CD4-positive, alpha-beta T cell (primary cell): Measurements from ENCODE around the gene FAM163B. TPM values are rescaled to one million over a fixed set of nuclear protein-coding genes. Genes with fewer than 3 reads are reported as not detected.
A peak's percentile ranks its signal among the peaks of the same experiment; 100 is the strongest.

ENCODE experiments used
- ATAC-seq: fragments of 200-7000 bp; cut with Tn5 transposase; one replicate; pipeline ENCODE4 v1.10.0; 2022; ENCODE audit warnings: mild to moderate bottlenecking; ENCODE audit not compliant: poor library complexity
- CTCF ChIA-PET: fragments of 350-600 bp; sonication (Branson Sonifier 250); formaldehyde crosslinking; loops from one replicate; lab custom pipeline; 2021; ENCODE audit warnings: antibody characterized with exemption, inconsistent platforms; lab: Charles Lee
- POLR2A ChIA-PET: fragments of 350-600 bp; sonication (Branson Sonifier 250); formaldehyde crosslinking; loops from one replicate; lab custom pipeline; 2021; ENCODE audit warnings: antibody characterized with exemption, inconsistent platforms; lab: Charles Lee
- DNase-seq, 14 experiments: peaks; one replicate each; pipeline ENCODE4 v3.0.0-alpha.2; 2013 to 2020; ENCODE audit warnings: mixed read lengths in 2 of 14
- H3K27ac ChIP-seq, 2 donors: one replicate each; pipeline versions ENCODE4 v1.5.1 to v1.7.0; 2013; ENCODE audit warnings: low read length in 2 of 2, low read depth in 1 of 2, mild to moderate bottlenecking in 1 of 2
- H3K27me3 ChIP-seq, 2 experiments: 1 replicate in 1 of 2; 2 replicates in 1 of 2; pipeline versions ENCODE4 v1.6.1 to v1.7.0; 2013; ENCODE audit warnings: low read length in 2 of 2, control low read depth in 1 of 2, mild to moderate bottlenecking in 1 of 2, moderate library complexity in 1 of 2; ENCODE audit not compliant: insufficient read depth in 2 of 2, control insufficient read depth in 1 of 2
- H3K36me3 ChIP-seq: one replicate; pipeline ENCODE4 v1.6.1; 2013; ENCODE audit warnings: low read length, control low read depth; ENCODE audit not compliant: insufficient read depth
- H3K4me1 ChIP-seq: one replicate; pipeline ENCODE4 v1.6.1; 2013; ENCODE audit warnings: low read length, control low read depth; ENCODE audit not compliant: insufficient read depth
- H3K4me3 ChIP-seq: one replicate; pipeline ENCODE4 v1.5.1; 2013; ENCODE audit warnings: mild to moderate bottlenecking, low read length, moderate library complexity
- H3K9me3 ChIP-seq, 2 experiments: 1 replicate in 1 of 2; 2 replicates in 1 of 2; pipeline versions ENCODE4 v1.6.1 to v1.7.0; 2013; ENCODE audit warnings: low read length in 2 of 2, mild to moderate bottlenecking in 2 of 2, control low read depth in 1 of 2, moderate library complexity in 1 of 2; ENCODE audit not compliant: control insufficient read depth in 1 of 2, insufficient read depth in 1 of 2
- H3K27ac Mint-ChIP-seq: one replicate; pipeline ENCODE4 v1.8.0; 2020; ENCODE audit warnings: mixed read lengths
- H3K27me3 Mint-ChIP-seq: one replicate; pipeline ENCODE4 v1.8.0; 2021; ENCODE audit warnings: mixed read lengths
- H3K36me3 Mint-ChIP-seq: one replicate; pipeline ENCODE4 v1.8.0; 2021; ENCODE audit warnings: low read depth, mixed read lengths
- H3K4me1 Mint-ChIP-seq: one replicate; pipeline ENCODE4 v1.8.0; 2021; ENCODE audit warnings: low read depth, mixed read lengths
- H3K4me3 Mint-ChIP-seq: one replicate; pipeline ENCODE4 v1.8.0; 2020; ENCODE audit warnings: mild to moderate bottlenecking, mixed read lengths
- H3K9me3 Mint-ChIP-seq: one replicate; pipeline ENCODE4 v1.8.0; 2020; ENCODE audit warnings: mixed read lengths
- intact Hi-C, 2 experiments: fragments of 100-400 bp; cut with DNase I in 1 of 2; cut with micrococcal nuclease in 1 of 2; formaldehyde crosslinking; loops; one replicate each; pipeline versions ENCODE4 v1.15.1 to v1.9.0; 2023 to 2025; cut with DNase I, micrococcal nuclease
- total RNA-seq, 174 experiments: library from RNA in 2 of 174; stranded (reverse) in 2 of 174; gene quantifications; one replicate each; pipeline ENCODE4 v1.2.3 and lab custom pipeline; 2021 to 2026
- TF ChIP-seq, protein P1 (sequence below): fragments of 200-600 bp; IDR thresholded peaks from one replicate; pipeline ENCODE4 v1.8.0; 2022; ENCODE audit warnings: antibody characterized with exemption, mild to moderate bottlenecking

Gene FAM163B
- total RNA-seq, 2 experiments from 2014 or later, result not detected

DNA sequence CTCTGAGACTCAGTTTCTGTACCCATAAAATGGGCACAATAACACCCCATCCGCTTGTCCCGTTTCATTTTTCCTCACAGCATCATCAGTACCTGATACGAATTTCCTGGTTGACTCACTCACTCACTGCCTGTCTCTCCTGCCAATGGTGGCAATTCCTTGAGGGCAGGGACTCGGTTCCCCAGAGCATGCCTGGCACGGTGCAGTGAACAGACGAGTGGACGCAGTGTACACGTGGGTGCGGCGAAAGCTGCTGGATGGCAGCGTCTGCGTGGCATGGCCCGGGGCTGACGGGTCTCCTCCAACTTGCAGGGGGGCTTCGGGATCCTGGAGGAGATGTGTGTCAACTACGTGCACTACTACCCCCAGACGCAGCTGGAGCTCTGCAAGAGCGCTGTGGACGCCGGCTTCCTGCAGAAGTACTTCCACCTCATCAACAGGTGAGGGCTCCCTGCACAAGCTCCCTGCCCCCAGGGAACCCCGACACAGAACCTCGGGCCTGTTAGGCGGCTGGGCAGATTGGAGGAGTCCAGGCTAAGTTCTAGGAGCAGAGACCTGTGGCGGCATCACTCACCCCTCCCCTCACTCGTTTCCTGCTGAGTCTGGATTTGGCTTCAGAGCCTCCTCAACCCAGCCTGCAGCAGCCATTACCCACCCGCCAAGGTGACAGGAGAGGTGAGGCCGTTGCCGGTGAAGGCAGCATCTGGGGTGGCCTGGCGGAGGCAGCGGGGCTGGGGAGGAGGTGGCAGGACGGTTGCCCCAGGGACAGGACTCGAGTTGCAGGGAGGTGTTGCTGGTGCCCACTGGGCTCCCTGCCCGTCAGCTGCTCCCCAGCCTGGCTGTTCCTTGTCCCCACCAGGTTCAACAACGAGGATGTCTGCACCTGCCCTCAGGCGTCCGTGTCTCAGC lies 47.3 kb upstream of the FAM163B start:
- Mint-ChIP-seq H3K9me3 (no peaks in the 10 kb centered on the region), H3K27me3 (peaks cover 33% of the 10 kb centered on the region), H3K4me3 (peak overlapping the region; percentile 88), H3K36me3 (peaks cover 7% of the 10 kb centered on the region), H3K27ac (peak overlapping the region; percentile 93), H3K4me1 (peaks cover 47% of the 10 kb centered on the region)
- ChIA-PET POLR2A (interaction anchor here (0.7 to 3.8 kb wide), 7 partner anchors 9 to 71 kb away, joined by 3 to 26 read pairs (median 5); no protein-coding TSS in a partner anchor), CTCF (interaction anchor here (1.0 to 1.6 kb wide), 6 partner anchors 19 to 70 kb away, joined by 3 to 6 read pairs (median 6); no protein-coding TSS in a partner anchor)
- peak overlapping the region; percentile 22 for H3K4me3 ChIP-seq
- H3K9me3 ChIP-seq, result peaks cover 0 to 21% of the 10 kb centered on the region in 2 experiments
- H3K4me1 ChIP-seq, result peaks cover 50% of the 10 kb centered on the region
- intact Hi-C loops, result loop anchor here (1.0 to 2.0 kb wide), 4 partner anchors 20 to 70 kb away; no protein-coding TSS in a partner anchor
- H3K27me3 ChIP-seq, result peaks cover 5 to 24% of the 10 kb centered on the region in 2 experiments
- H3K27ac ChIP-seq, result no peak overlapping the region
- peak; percentile 69 for ATAC-seq
- TF ChIP-seq, protein P1, sequence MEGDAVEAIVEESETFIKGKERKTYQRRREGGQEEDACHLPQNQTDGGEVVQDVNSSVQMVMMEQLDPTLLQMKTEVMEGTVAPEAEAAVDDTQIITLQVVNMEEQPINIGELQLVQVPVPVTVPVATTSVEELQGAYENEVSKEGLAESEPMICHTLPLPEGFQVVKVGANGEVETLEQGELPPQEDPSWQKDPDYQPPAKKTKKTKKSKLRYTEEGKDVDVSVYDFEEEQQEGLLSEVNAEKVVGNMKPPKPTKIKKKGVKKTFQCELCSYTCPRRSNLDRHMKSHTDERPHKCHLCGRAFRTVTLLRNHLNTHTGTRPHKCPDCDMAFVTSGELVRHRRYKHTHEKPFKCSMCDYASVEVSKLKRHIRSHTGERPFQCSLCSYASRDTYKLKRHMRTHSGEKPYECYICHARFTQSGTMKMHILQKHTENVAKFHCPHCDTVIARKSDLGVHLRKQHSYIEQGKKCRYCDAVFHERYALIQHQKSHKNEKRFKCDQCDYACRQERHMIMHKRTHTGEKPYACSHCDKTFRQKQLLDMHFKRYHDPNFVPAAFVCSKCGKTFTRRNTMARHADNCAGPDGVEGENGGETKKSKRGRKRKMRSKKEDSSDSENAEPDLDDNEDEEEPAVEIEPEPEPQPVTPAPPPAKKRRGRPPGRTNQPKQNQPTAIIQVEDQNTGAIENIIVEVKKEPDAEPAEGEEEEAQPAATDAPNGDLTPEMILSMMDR, result peak; percentile 52
- DNase-seq, result peak; percentile 39 to 80 (median 62)
- no peaks in the 10 kb centered on the region for H3K36me3 ChIP-seq

- Mint-ChIP-seq H3K27me3 (peaks cover 33% of the 10 kb centered on the region), H3K36me3 (peaks cover 7% of the 10 kb centered on the region), H3K4me3 (no peak overlapping the region), H3K4me1 (peaks cover 47% of the 10 kb centered on the region), H3K27ac (peak overlapping the region; percentile 93), H3K9me3 (no peaks in the 10 kb centered on the region)
- intact Hi-C loops, result loop anchor here (1.0 to 2.0 kb wide), 3 partner anchors 21 to 71 kb away; no protein-coding TSS in a partner anchor
- Histone ChIP-seq H3K36me3 (no peaks in the 10 kb centered on the region), H3K4me1 (peaks cover 50% of the 10 kb centered on the region), H3K4me3 (no peak overlapping the region), H3K9me3 (peaks cover 0 to 21% of the 10 kb centered on the region in 2 experiments), H3K27ac (no peak overlapping the region), H3K27me3 (peaks cover 5 to 26% of the 10 kb centered on the region in 2 experiments)
- TF ChIP-seq, protein P1, result no peak
- no peak for DNase-seq
- ChIA-PET CTCF (interaction anchor here (1.0 to 1.6 kb wide), 5 partner anchors 20 to 60 kb away, joined by 3 to 6 read pairs (median 6); no protein-coding TSS in a partner anchor), POLR2A (interaction anchor here (1.0 to 3.8 kb wide), 5 partner anchors 8 to 71 kb away, joined by 5 to 26 read pairs (median 6); no protein-coding TSS in a partner anchor)
- ATAC-seq, result no peak
These were observed 46.5 kb upstream of the FAM163B start for GRCh38 chr9:133655701-133656100.
